Mucosa of descending colon (tissue), 3 donors: ENCODE data around the gene ZMIZ1. TPM values are rescaled to one million over a fixed set of nuclear protein-coding genes. Genes with fewer than 3 reads are reported as not detected.
A peak's percentile ranks its signal among the peaks of the same experiment; 100 is the strongest.

ENCODE experiments used
- ATAC-seq: fragments of 200-7000 bp; cut with Tn5 transposase; one replicate; pipeline ENCODE4 v1.9.1; 2020; ENCODE audit warnings: mild to moderate bottlenecking, moderate library complexity
- DNase-seq, 3 donors: peaks; one replicate each; pipeline ENCODE4 v3.0.0-alpha.2; 2020
- H3K36me3 ChIP-seq: fragments of 200-600 bp; one replicate; pipeline ENCODE4 v1.8.0; 2021; ENCODE audit warnings: low read depth, mild to moderate bottlenecking
- H3K4me1 ChIP-seq: fragments of 200-600 bp; one replicate; pipeline ENCODE4 v1.8.0; 2021; ENCODE audit warnings: low read depth, mild to moderate bottlenecking
- H3K4me3 ChIP-seq: fragments of 200-600 bp; one replicate; pipeline ENCODE4 v1.8.0; 2021; ENCODE audit warnings: mild to moderate bottlenecking
- H3K9me3 ChIP-seq: fragments of 200-600 bp; one replicate; pipeline ENCODE4 v1.8.0; 2021; ENCODE audit warnings: mild to moderate bottlenecking
- CTCF ChIP-seq: fragments of 200-600 bp; IDR thresholded peaks from one replicate; pipeline ENCODE4 v1.8.0; 2022; ENCODE audit warnings: antibody characterized with exemption, mild to moderate bottlenecking
- intact Hi-C, 2 donors: fragments of 100-400 bp; cut with DNase I in 1 of 2; cut with micrococcal nuclease in 1 of 2; formaldehyde crosslinking; loops; one replicate each; pipeline versions ENCODE4 v1.11.0 to v1.11.1; 2022; cut with DNase I, micrococcal nuclease
- total RNA-seq, 3 donors: library from RNA; stranded (reverse); fragmentation: NEBNext Ultra II Directional in 2 of 3; extraction: Animal tissue kit (Norgen Biotek cat#: 25700) in 2 of 3; gene quantifications; one replicate each; pipeline versions ENCODE4 v1.2.1 to v1.2.4, GENCODE V29; 2021 to 2023
- donor health status: DM: no; HTN: no; CAD: no; lungs with moderate emphysema.
- donor health status: DM: no; HTN: no; CAD: no.
- donor health status: DM: no; HTN: yes; CAD: no.

The ZMIZ1 gene
- total RNA-seq, 3 donors from 2014 or later = 61.4 to 103 (median 89.1) TPM

DNA sequence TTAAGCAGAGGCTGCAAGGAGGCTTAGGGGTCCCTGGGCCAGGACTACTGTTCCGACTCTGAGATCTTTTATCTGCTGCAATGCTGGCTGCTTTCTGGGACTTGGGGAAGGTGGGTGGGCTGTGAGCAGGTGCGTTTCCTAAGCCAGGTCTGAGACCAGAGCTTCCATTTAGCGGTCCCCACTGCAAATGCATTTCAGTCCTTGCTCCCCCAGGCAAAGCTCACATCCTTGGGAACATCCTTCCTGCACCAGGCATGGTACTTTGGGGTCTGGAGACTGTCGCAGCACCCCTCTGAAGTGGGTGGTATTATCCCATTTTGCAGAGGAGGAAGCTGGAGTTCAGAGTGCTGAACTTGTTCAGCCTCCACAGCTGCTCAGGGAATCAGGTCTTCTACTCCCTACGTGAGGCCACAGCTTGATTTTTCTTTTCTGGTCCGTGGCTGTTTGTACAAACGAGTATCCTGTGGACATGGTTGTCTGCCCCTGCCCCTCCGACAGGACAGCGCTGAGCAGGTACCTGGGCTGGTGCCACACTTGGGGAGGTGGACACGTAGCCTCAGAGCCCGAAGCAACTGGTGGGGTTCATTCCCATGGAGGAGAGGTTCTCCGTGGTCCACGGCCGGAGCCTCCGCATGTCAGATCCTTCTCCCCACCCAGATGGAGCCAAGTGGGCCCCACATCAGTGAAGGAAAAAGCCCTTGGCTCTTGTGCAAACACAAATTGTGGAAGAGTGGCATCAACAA lies 20.0 kb downstream of the ZMIZ1 start:
- no peaks in the 10 kb centered on the region for H3K36me3 ChIP-seq

GRCh38 chr10:79089632-79090031 lies 20.9 kb downstream of the ZMIZ1 start:
- intact Hi-C loops = no loop called here
- ATAC-seq = no peak
- TF ChIP-seq CTCF = no peak

More for the DNA sequence above, 20.0 kb downstream of the ZMIZ1 start:
- Histone ChIP-seq H3K4me1 (peaks cover 74% of the 10 kb centered on the region), H3K9me3 (no peaks in the 10 kb centered on the region), H3K4me3 (no peak overlapping the region)
- TF ChIP-seq CTCF = no peak
- no peak for ATAC-seq
- DNase-seq = peak in 1 of 3 donors; percentile 34
- intact Hi-C loops = no loop called here

GRCh38 chr10:79090134-79090803 lies 21.5 kb downstream of the ZMIZ1 start:
- TF ChIP-seq CTCF = no peak
- no peak overlapping the region for H3K4me3 ChIP-seq
- no peak for ATAC-seq
- DNase-seq = peak in 1 of 3 donors; percentile 30
- H3K36me3 ChIP-seq = no peaks in the 10 kb centered on the region
- H3K4me1 ChIP-seq = peaks cover 72% of the 10 kb centered on the region
- H3K9me3 ChIP-seq = no peaks in the 10 kb centered on the region
- intact Hi-C loops = no loop called here

More at GRCh38 chr10:79089632-79090031, 20.9 kb downstream of the ZMIZ1 start:
- Histone ChIP-seq H3K4me1 (peaks cover 72% of the 10 kb centered on the region), H3K36me3 (no peaks in the 10 kb centered on the region), H3K4me3 (no peak overlapping the region), H3K9me3 (no peaks in the 10 kb centered on the region)
- peak in 1 of 3 donors; percentile 30 for DNase-seq

GRCh38 chr10:79092292-79092896 lies 23.6 kb downstream of the ZMIZ1 start:
- TF ChIP-seq CTCF = no peak
- Histone ChIP-seq H3K36me3 (no peaks in the 10 kb centered on the region), H3K4me3 (no peak overlapping the region), H3K9me3 (no peaks in the 10 kb centered on the region), H3K4me1 (peaks cover 76% of the 10 kb centered on the region)
- intact Hi-C loops = no loop called here
- no peak for ATAC-seq
- peak in 1 of 3 donors; percentile 34 for DNase-seq

DNA sequence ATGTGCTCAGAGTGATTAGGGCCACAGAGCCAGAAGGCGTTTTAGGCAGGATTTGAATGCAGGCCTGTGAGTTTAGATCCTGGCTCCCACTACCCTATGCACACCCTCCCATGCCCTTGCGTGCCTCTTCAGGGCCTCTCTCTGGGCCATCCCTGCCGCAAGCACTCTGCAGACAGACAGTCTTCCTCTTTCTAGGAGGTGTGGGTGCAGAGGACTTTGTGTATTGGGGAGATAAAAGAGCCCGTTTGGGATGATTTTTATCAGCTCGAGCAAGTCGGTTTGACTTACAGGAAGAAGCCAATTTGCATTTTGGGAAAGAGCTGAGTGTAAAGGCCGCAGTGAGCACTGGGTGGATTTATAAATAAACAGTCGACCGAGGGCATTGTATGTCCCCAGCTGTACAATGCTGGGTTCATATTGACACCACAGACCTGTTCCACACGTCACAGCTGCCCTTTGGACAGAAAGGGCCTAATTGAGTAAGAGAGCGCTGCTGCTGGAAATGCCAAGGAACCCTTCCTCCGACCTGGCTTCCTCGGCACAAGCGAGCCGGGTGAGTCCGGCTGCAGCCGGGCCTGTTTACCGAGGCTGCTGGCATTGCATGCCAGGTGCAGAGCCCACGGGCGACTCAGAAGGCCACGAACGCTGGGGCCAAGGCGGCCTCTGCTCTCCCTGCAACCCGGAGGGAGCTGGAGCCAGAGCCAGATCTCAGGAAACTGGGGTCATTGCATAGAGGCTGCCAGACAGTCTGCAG lies 25.1 kb downstream of the ZMIZ1 start:
- TF ChIP-seq CTCF = no peak
- Histone ChIP-seq H3K4me1 (peaks cover 75% of the 10 kb centered on the region), H3K4me3 (no peak overlapping the region), H3K9me3 (no peaks in the 10 kb centered on the region), H3K36me3 (no peaks in the 10 kb centered on the region)
- peak; percentile 86 to 92 (median 87) for DNase-seq
- ATAC-seq = peak; percentile 92
- intact Hi-C loops = no loop called here
